ENCODE data around the gene CPNE5.

CPNE5 gene

DNA sequence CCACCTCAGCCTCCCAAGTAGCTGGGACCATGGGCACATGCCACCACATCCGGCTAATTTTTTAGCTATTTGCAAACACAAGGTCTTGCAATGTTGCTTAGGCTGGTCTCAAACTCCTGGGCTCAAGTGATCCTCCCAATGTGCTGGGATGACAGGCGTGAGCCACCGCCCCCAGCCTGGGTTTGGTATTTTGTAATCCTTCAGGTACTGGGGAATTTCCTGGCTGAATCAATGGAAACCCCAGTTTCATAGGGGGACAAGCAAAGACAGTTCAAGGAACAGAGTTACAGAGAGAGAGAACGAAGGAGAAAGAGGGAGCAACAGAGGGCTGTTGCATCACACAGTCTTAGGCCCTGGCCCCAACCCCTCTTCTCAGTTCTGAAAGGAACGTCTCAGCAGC, 105.9 kb downstream of the CPNE5 start:
- H3K27me3 ChIP-seq: no peaks in the 10 kb centered on the region
- H3K27ac ChIP-seq: no peak overlapping the region
- no peaks in the 10 kb centered on the region for H3K9me3 ChIP-seq
- DNase-seq: no peak
- TF ChIP-seq, protein P1, sequence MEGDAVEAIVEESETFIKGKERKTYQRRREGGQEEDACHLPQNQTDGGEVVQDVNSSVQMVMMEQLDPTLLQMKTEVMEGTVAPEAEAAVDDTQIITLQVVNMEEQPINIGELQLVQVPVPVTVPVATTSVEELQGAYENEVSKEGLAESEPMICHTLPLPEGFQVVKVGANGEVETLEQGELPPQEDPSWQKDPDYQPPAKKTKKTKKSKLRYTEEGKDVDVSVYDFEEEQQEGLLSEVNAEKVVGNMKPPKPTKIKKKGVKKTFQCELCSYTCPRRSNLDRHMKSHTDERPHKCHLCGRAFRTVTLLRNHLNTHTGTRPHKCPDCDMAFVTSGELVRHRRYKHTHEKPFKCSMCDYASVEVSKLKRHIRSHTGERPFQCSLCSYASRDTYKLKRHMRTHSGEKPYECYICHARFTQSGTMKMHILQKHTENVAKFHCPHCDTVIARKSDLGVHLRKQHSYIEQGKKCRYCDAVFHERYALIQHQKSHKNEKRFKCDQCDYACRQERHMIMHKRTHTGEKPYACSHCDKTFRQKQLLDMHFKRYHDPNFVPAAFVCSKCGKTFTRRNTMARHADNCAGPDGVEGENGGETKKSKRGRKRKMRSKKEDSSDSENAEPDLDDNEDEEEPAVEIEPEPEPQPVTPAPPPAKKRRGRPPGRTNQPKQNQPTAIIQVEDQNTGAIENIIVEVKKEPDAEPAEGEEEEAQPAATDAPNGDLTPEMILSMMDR (IDR thresholded peaks at IDR 0.05): no peak
- peaks cover 0 to 25% (median 16%) of the 10 kb centered on the region in 4 donors for H3K4me1 ChIP-seq
- no peaks in the 10 kb centered on the region for H3K36me3 ChIP-seq
- H3K4me3 ChIP-seq: no peak overlapping the region
- intact Hi-C loops (cut with DNase I; ENCODE audit: low total_unique reads): loop anchor here (5.0 kb wide), 1 partner anchor 111 kb away; no protein-coding TSS in a partner anchor

DNA sequence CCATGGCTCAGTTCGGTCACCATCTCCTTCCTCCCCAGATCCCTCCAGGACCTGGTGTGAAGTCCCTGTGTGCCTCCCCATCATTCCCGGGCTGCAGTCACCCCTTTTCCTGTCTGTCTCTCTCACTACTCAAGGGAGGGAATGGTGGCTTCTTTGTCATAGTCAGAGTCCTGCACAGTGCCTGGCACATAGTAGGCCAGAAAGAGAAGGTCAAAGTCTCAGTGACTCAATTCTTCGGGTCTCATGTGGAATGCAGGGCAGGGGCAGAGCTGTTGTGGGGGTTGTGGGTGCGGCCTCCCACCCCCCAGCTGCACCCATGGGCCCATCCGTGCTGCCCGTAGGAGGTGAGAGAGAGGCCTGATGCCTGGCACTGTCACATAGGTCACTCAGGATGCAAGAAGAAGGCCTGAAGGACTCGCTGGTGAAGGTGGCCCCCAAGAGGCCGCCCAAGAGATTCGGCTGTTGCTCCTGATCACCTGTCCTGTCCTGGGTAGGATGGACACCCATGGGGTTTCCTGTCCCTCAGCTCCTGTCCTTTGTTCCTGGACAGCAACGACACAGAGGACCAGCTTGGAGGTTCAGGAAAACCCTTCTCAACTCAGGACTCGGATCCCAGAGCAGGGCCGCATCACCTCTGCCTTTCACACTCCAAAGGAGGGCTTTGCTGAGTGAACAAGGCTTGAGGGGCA, 107.5 kb downstream of the CPNE5 start:
- no peak for DNase-seq
- no peaks in the 10 kb centered on the region for H3K9me3 ChIP-seq
- H3K27ac ChIP-seq: no peak overlapping the region
- H3K36me3 ChIP-seq: no peaks in the 10 kb centered on the region
- TF ChIP-seq, protein P1 (IDR thresholded peaks at IDR 0.05): no peak
- H3K27me3 ChIP-seq: no peaks in the 10 kb centered on the region
- peaks cover 0 to 25% (median 16%) of the 10 kb centered on the region in 4 donors for H3K4me1 ChIP-seq
- intact Hi-C loops (cut with DNase I; ENCODE audit: low total_unique reads): loop anchor here (5.0 kb wide), 1 partner anchor 109 kb away; no protein-coding TSS in a partner anchor
- H3K4me3 ChIP-seq: no peak overlapping the region

DNA sequence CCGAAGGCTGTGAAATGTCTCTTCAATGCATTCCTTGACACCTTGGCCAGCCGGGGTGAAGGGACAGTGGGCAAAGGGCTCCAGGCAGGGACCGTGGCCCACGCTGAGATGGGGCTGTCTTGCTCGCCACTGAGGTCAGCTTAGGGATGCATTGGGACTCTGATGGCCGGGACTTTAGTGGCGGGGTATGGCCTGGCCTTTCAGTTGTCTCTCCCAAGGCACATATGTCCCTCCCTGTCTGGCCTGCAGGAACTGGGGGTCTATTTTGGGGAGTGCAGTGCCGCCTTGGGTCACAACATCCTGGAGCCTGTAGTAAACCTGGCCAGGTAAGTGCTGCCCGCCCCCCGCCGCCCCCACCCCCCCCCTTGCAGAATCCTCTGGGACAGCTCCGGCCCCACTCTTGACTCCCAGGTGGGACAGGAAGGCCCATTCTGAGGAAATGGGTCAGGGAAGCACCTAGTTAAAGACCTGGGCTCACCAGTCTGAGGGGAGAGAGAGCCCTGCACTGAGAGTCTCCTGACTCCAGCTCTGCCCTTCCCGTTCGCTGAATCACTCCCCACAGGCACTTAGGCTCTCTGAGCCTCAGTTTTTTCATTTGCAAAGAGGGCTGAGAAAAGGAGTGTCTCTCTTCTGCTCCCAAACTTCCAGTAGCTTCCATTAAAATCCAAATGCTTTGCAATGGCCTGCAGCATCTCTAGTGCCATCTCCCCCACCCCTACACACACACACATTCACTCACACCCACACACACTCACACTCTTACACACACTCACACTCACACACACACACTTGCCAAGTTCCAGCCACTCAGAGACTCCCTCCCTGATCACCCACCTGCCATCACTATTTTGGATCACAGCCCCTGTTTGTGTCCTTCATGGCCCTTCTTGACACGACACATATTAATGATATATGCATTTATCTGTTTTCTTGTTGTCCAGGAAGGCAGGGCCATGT, 108.5 kb downstream of the CPNE5 start:
- no peak for DNase-seq
- Histone ChIP-seq H3K27ac (no peak overlapping the region), H3K4me3 (no peak overlapping the region), H3K9me3 (no peaks in the 10 kb centered on the region), H3K27me3 (no peaks in the 10 kb centered on the region), H3K4me1 (peaks cover 0 to 28% (median 12%) of the 10 kb centered on the region in 4 donors), H3K36me3 (no peaks in the 10 kb centered on the region)
- TF ChIP-seq, protein P1 (IDR thresholded peaks at IDR 0.05): no peak
- intact Hi-C loops (cut with DNase I; ENCODE audit: low total_unique reads): loop anchor here (5.0 kb wide), 1 partner anchor 108 kb away; no protein-coding TSS in a partner anchor

DNA sequence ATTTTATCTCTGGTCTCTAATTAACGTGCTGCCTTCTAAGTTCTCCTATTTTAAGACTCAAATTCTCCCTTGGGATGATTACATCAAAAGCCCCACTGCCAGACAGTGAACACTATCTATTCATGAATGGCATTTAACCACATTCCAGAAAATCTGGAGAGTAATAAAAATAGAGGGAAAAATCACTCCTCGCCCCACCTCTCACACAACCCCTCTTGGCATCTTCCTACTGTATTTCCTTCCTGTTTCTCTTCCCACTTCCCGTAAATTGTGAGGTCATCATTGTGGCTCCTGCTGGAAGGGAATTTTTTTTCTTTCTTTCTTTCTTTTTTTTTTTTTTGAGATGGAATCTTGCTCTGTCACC, 110.1 kb downstream of the CPNE5 start:
- Histone ChIP-seq H3K4me1 (peaks cover 0 to 14% (median 0%) of the 10 kb centered on the region in 4 donors), H3K27ac (no peak overlapping the region), H3K27me3 (no peaks in the 10 kb centered on the region), H3K36me3 (no peaks in the 10 kb centered on the region), H3K9me3 (no peaks in the 10 kb centered on the region), H3K4me3 (no peak overlapping the region)
- intact Hi-C loops (cut with DNase I; ENCODE audit: low total_unique reads): no loop called here
- TF ChIP-seq, protein P1 (IDR thresholded peaks at IDR 0.05): no peak
- DNase-seq: no peak

DNA sequence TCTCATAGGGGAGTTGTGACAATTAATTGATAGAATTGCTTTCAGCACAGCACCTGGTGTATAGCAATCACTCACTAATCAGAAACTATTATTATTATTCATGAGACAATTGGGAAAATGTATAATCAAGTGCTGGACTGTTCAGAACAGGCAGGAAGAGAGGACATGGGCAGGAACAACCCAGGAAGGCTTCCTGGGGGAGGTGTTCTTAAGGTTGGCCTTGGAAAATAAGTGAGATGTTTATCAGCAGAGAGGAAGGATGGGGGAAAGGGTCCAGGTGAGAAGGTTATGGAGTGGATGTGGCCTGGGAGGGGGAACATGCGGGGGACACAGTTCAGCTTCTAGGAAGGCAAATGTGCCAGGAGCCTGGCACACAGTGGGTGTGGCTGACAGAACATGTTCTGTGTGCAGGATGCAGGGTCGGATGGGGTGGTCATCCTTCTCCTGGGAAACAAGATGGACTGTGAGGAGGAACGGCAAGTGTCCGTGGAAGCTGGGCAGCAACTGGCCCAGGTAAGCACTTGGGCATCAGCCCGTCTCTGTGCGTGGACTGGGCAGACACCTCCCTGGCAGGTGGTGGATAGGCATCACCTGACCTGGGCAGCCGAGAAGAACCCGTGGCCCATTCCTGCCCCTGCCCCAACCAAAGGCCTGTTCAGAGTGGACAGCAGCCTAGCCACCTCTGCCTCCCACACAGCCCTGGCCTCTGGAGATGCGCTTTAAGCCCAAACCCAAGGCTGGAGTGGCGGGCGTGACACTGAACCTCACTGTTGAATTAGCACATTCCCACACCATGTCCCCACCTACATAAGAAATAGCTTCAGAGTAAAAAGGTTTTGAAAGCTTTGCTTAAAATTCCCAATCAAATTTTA, 110.7 kb downstream of the CPNE5 start:
- H3K4me1 ChIP-seq: peaks cover 0 to 14% (median 0%) of the 10 kb centered on the region in 4 donors
- no peaks in the 10 kb centered on the region for H3K9me3 ChIP-seq
- no peak overlapping the region for H3K4me3 ChIP-seq
- DNase-seq: no peak
- no peak overlapping the region for H3K27ac ChIP-seq
- H3K36me3 ChIP-seq: no peaks in the 10 kb centered on the region
- no peaks in the 10 kb centered on the region for H3K27me3 ChIP-seq
- intact Hi-C loops (cut with DNase I; ENCODE audit: low total_unique reads): no loop called here
- TF ChIP-seq, protein P1 (IDR thresholded peaks at IDR 0.05): no peak

All from tibial artery (tissue), 4 donors.